NOMO-1 (cell line): ENCODE data around the gene TOLLIP.
"Not testable (repeated sequence)": the region's sequence is repeated elsewhere in the genome, so short reads cannot be mapped to it uniquely, and the experiment has no call there.

Experiments
- DNase-seq, 2 experiments: peaks; one replicate each; lab custom pipeline; 2025; ENCODE audit not compliant: unreplicated experiment in 2 of 2; lab: John Stamatoyannopoulos, UW

The TOLLIP gene

DNA sequence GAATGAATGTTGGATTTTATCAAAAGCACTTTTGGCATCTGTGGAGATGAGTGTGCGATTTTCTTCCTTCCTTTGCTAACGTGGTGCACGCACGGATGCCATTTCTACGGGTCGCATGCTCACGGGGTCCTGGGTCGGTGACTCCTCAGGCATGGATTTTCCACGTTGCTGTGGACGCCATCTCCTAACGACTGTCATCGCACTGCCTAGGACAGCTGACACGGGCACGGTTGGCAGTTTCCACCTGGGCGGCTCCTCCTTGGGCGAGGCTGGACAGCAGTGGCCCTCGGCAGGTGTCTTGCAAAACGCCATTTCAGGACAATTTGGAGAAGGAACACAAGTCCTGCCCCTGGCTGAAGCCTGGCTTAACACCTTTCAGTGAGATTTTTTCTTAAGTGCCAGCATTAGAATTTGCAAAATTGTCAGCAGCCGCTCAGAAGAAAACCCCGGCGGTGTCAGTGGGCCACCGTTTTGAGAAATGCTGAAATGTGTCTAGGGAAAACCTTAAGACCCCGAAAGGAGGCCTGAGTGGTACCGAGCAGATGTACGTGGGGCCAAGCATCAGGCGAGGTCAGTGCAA, 34.7 kb upstream of the TOLLIP start:
- DNase-seq = no peak

DNA sequence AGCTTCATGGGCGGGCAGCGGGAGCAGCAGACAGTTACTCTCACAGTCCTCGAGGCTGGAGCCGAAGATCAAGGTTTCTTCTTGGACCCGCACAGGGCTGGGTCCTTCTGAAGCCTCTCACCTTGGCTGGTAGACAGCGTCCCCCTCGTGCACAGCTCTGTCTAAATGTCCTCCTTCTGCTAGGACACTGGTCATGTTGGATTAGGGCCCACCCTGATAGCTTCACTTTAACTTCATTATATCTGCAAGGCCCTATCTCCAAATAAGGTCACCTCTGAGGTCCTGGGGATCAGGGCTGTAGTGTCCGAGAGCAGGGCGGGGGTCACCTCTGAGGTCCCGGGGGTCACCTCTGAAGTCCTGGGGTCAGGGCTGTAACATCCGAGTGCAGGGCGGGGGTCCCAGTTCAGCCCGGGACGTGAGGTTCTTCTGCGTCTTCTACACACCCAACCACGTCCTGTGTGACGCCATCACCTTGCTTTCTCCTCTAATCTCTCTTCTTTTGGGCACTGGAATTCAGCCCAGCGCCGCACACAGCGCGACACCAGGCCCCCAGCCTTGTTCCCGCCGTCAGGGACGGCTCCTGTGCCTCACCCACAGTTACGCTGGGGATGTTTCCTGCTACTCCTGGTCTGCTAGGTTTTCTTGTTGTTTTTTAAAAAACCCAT, 34.1 kb upstream of the TOLLIP start:
- no peak for DNase-seq

DNA sequence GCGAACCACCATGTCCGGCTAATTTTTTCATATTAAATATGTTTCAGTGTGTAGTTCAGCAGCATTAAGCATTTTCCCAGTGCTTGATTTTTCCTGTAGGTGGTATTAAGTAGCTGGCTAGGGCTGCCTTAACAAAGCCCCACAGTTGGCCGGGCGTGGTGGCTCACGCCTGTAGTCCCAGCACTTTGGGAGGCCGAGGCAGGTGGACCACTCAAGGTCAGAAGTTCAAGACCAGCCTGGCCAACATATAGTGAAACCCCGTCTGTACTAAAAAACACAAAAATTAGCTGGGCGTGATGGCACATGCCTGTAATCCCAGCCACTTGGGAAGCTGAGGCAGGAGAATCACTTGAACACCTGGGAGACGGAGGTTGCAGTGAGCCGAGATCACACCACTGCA, 33.5 kb upstream of the TOLLIP start:
- DNase-seq = no peak

DNA sequence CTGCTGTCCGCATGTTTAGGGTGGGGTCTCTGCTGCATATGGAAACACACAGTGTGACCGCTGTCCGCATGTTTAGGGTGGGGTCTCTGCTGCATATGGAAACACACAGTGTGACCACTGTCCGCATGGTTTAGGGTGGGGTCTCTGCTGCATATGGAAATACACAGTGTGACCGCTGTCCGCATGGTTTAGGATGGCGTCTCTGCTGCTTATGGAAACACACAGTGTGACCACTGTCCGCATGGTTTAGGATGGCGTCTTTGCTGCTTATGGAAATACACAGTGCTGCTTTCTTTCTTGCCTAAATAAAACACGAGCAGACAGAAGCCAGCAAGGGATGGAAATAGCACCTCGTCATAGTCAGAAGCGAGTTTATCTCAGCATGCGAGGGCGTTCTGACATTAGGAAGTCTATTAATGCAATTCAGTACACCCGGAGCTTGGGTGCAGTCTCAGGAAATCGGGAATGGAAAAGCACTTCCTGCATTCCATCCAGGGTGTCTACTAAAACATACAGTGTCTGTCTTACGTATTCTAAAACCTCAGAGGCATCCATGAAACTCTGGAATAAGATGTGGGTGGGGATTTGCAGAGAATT, 32.6 kb upstream of the TOLLIP start:
- DNase-seq = no peak

DNA sequence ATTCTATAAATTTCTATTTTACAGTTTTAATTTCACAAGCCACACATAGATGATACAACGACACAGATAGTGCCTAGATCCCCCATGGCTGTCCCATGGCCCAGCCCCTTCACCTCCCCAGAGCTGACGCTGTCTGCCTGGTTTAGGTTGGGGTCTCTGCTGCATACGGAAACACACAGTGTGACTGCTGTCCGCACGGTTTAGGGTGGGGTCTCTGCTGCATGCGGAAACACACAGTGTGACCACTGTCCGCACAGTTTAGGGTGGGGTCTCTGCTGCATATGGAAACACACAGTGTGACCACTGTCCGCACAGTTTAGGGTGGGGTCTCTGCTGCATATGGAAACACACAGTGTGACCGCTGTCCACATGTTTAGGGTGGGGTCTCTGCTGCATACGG, 31.8 kb upstream of the TOLLIP start:
- not testable (repeated sequence) for DNase-seq

DNA sequence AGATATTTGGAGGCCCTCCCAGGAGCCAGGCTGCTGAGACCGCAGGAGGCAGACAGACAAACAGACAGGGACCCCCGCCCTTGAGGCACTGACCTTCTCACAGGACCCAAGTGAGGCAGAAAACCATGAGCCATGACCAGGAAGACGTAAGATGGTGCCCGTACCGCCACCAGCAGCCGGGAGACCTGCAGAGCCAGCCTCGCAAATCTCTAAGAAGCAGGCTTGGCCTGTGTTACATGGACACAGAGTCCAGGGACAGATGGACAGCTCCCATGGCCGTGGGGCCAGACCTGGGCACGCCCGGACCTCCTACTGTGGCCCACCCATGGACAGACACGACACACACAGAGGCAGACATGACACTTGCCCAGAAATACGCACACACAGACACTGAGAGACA, 30.7 kb upstream of the TOLLIP start:
- DNase-seq = no peak

DNA sequence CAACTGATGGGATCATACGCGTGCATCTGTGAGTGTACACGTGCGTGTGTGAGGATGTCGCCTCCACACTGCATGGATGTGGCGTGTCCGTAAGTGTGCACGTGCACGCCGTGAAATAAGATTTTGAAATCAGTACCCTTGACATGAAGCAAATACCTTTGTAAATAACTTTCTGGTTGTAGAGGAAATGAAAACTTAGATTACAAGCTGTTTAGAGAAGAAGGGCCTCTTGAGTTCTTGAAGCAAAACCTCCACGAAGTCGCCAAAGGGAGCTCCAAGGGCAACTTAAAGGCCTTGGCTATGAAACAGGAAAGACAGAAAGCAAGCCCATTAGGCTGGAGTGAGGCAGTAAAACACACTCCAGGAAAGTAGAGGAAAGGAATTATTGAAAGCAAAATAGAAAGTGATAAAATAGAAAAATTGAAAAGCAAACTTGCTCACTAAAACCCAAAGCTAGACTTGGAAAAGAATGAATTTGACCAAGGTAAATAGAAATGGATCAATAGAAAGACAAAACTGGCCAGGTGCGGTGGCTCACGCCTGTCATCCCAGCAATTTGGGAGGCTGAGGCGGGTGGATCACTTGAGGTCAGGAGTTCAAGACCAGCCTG, 29.7 kb upstream of the TOLLIP start:
- no peak for DNase-seq

DNA sequence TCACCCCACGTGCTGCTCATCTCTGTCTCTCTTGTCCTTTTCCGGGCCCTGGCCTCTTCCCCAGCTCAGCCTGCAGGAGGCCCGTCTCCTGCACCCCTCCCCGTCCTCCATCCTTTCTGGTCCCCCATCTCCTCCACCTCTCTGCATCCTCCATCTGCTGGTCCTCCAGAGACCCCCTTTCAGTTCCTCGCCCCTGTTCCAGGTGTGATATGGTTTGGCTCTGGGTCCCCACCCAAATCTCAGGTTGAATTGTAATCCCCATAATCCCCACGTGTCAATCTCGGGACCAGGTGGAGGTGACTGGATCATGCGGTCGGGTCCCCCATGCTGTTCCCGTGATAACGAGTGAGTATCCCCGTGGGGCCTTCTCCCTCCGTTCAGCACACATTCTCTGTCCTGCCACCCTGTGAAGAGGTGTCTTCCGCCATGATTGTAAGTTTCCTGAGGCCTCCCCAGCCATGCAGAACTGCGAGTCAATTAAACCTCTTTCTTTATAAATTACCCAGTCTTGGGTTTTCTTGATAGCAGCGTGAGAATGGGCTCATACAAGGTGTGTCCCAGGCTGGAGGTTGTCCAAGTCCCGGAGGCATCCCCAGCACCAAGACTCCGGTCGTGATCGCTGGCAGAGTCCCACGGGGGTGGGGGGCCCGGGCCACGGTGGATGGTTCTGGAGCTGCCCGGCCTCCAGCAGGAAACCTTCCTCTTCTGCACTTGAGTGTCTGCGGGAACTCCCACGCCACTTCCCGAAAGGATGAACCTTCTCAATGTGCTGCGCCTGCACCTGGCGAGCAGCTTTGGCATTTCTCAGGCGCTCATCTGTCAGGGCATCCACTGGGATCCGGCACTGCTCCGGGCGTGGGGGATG, 29.0 kb upstream of the TOLLIP start:
- DNase-seq = no peak

DNA sequence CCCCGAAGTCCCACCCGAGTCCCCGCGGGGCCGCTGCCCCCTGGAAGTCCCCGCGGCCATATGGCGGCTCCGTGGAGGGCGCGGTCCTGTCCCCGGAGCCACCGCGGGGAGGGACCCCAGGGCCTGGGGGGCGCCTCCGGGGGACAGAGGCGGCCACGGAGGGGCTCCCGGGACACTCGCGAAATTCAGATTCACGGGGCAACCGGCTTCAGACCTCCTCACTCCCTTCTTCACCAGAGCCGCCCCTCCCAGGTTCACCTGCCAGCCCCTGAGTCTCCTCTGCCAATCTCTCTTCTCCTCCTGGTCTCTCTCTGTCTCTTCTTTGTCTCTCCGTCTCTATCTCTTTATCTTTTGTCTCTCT, 28.2 kb upstream of the TOLLIP start:
- no peak for DNase-seq

DNA sequence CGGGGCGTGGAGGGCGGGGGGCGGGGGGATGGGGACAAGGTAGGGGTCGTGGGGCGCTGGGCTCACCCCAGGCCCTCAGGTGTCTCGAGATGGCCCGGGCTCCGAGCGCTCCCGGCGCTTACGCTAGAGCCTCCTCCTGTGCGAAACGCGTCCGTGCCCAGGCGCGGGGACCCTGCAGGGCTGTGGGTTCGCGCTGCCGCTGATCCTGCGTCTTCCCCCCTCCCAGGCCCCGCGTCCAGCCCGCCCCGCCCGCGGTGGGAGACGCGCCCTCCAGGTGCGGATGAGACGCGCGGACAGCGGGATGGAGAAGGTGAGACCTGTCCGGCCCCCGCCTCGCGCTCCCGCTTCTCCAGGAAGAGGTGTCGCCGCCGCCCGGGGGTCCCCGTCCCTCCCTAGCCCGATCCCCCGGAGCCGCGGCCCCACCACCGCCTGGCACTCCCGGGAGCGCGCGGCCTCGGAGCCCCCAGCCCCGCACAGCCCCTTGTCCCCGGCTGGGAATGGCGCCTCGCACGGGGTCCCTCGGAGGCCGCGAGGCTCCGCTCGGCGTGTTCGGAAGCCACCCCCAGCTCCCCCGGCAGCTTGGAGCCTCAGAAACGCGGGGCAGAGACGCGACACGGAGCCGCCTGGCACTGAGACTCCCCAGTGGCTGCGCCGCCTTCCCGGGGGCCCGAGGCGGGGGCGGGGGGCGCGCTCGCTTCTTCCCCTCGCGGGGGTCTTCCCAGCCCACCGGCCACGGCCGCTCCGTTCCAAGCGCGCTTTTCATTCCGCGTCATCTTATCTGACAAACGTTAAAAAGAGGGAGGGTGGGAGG, 27.6 kb upstream of the TOLLIP start:
- no peak for DNase-seq

DNA sequence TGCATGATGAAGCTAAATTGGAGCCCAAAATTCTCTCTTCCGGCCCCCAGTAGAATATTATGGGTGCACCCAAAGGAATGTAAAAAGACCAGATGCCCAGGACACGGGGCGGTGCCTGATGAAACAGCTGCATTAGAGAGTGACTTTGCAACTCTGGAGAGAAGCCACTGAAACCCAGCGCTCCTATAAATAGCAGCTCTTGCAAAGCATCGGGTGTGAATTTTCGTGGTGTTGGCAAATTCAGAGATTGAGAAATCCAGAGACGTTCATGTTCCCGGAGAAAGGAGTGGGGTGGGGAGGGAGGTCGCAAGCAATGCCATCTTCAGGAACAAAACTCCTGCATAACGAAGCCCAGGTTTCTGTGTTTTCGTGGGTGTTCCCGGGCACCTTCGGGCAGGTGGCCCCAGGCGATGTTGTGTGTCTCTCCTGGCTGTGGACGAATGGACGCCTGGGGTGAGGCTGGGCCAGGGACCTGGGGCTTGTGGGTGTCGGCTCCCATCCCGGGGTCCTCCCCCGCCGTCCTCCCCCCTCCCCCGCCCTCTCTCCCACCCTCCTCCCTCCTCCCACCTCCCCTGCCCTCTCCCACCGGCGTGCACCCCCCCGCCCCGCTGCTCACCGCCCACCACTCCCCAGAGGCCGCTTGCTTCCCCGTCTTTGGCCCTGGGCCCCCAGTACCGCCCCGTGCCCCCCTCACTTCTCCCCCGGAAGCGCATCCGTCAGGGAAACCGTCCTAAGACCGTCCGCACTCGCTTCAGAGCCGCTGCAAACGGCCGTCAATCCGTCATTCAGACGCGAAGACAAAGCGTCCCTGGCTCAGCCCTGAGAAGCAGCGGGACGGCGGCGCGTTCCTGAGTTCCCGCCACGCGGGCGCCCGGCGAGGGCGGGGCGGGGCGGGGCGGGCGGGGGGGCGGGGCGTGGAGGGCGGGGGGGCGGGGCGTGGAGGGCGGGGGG, 26.7 kb upstream of the TOLLIP start:
- peak; percentile 95 for DNase-seq

DNA sequence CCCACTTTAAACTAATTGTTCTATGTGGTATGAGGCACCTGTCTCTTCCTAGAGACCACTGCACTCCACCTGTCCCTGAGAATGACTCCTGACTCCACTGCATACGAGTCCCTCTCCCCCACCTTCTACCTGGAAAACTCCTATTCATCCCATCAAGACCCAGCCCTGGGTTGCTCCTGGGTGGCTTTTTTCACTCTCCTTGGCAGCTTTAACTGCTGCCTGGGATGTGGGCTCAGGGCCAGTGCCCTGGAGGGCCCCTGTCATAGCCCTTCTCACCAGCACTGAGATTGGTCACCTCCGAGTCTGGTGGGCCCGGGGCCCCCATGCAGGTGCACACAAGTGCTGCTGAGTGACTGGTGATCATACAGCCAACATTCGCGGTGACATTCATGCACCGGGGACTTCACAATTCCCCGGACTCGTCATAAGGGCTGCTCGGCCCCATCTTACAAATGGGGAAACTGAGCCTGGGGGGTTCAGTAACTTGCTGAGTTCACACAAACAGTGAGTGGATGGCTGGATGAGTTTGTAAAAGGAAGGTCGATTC, 25.9 kb upstream of the TOLLIP start:
- no peak for DNase-seq

DNA sequence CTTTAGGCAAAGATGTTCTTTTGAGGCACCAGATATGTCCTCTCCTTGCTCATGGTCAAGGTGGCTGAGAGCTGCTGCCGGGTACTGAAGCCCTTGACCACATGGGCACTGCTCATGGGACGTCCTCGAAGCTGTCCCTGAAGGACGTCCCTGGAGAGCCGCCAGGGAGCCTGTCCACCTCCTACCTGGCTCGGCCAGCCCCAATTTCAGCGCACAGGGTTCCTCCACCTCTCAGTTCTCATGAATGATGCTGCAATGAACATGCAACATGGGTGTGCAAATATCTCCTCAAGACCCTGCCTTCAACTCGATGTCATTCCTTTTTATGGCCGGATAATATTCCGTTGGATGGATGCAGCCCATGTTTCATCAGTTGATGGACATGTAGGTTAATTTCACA, 24.4 kb upstream of the TOLLIP start:
- no peak for DNase-seq

DNA sequence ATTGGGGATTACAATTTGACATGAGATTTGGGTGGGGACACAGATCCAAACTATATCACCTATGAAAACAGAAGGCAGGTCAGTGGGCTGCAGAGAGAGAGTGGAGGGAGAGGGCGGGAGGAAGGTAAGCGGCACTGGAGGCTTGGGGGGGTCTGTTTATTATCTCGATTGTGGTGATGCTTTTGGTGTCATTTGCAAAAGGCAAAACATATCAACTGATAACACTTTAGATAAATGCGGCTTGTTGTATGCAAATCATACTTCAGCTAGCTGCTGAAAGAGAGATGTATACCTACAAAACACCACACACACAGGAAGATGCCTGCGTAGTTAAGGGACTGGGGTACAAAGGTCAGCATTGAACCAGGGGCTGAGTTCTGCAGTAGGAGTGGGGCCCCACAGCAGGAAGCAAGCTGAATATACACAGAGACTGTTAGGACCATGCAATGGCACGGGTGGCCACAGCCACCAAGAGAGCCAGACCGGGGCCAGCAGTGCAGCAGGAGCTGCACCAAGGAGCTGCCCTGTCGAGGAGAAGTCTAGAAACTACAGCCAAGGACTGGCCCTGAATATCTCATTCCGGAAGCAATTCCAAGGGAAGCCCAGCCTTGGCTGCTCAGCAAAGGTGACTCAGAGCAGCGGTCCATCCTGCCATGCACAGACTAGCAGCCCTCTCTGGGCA, 23.8 kb upstream of the TOLLIP start:
- no peak for DNase-seq

DNA sequence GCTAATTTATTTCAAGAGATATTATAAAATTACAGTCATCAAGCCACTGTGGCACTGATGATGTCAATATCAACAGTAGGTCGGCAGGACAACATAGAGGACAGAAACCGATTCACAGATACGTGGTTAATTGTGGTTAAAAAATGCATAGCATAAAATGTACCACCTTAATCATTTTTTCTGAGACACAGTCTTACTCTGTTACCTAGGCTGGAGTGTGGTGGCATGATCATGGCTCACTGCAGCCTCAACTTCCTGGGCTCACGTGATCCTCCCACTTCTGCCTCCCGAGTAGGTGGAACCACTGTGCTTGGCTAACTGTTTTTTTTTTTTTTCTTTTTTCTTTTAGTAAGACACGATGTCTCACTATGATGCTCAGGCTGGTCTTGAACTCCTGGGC, 21.0 kb upstream of the TOLLIP start:
- no peak for DNase-seq

DNA sequence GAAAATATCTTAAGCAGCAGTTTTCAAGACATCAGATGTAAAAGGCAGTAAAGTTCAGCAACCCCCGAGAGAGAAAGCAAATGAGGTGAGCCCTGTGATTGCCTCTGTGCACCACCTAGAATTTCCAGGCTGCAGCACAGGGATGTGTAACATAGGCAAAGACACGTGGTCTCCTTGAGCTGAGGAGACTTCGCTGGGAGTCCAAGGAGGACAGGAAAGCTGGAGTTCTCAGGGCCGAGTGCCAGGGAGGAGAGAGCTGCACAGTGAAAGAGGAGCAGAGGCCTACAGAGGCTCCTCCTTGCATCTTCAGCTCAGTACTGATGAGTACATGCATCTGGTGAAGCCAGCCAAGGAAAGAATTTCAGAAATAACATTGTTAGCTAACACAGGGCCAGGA, 17.6 kb upstream of the TOLLIP start:
- DNase-seq = no peak

DNA sequence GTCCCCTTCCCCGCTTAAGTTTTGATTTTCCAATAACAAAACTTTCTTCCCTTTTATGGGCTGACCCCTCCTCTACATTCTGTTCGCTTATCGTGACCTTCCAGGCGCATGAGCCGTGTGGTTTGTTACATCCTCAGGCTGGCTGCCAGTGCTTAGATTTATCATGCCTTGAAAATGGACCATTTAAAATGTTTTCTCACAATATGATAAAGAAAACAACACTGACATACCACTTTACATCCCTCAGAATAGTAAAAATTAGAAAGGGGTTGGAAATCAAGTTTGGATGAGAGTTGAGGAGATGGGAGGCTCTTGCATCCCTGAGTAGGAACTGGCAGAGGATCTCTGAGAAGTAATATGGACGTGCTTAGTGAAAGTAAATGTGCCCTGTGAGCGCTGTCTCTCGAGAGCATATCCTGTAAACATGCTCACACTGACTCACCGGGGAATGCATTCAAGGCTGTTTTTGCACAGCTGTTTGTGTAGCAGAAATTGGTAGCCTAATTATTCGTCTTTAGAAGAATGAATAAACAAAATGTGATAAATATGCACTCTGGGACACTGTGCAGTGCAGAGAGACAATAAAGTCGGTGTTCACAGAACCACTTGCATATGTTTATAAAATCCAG, 17.1 kb upstream of the TOLLIP start:
- DNase-seq = no peak

DNA sequence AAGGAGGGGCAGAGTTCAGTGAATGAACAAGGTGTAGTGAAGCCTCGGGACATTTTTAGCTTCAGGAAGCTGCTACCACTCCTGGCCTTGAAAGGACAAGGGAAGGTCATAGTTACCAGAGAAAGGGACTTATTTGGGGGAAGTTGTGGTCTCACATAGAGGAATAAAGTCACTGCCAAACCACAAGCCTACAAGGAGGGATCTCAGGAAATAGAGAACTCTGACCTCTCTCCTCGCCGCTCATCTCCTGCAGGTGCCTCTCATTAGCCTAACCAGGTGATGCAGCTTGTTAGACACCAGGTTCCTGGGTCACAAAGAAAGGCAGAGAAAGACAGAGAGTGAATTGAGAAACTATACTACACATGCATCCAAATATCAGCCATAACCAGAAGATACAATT, 14.3 kb upstream of the TOLLIP start:
- peak; percentile 59 to 91 for DNase-seq
